GM12878 (cell line): Measurements from ENCODE around the gene OTOR. TPM values are rescaled to one million over a fixed set of nuclear protein-coding genes. Genes with fewer than 3 reads are reported as not detected.

Experiments used
- ATAC-seq: fragments of 200-7000 bp; cut with Tn5 transposase; 3 replicates; pipeline ENCODE4 v1.9.1; 2020; ENCODE audit warnings: mild to moderate bottlenecking, moderate library complexity
- BruUV-seq: library from RNA; stranded (reverse); fragments of 400-500 nt; replicated peaks from 2 replicates; lab custom pipeline; 2021; lab: Mats Ljungman, UMichigan
- CTCF ChIA-PET: fragments of 300-600 bp; sonication (Branson Sonifier 250); formaldehyde crosslinking; extraction: SDS; loops from one replicate; lab custom pipeline; 2021; ENCODE audit warnings: inconsistent platforms; lab: Yijun Ruan, JAX
- POLR2A ChIA-PET: fragments of 350-600 bp; formaldehyde crosslinking; extraction: SDS; loops from one replicate; lab custom pipeline; 2021; ENCODE audit warnings: inconsistent platforms; lab: Charles Lee
- RAD21 ChIA-PET: fragments of 300-600 bp; sonication (Branson Sonifier 250); formaldehyde crosslinking; loops from one replicate; lab custom pipeline; 2023; ENCODE audit warnings: antibody characterized with exemption; ENCODE audit not compliant: unreplicated experiment; lab: Charles Lee
- SMC1A ChIA-PET: fragments of 300-600 bp; sonication (Branson Sonifier 250); formaldehyde crosslinking; loops from one replicate; lab custom pipeline; 2023; ENCODE audit not compliant: unreplicated experiment, uncharacterized antibody; lab: Charles Lee
- DNase-seq: peaks from one replicate; pipeline ENCODE4 v3.0.0-alpha.2; 2011; ENCODE audit warnings: low read depth, low spot score
- FAIRE-seq: peaks from 3 replicates; lab custom pipeline; 2011; peaks lifted over from hg19 to GRCh38; lab: Jason Lieb, UNC
- H2AFZ ChIP-seq: 2 replicates; pipeline ENCODE4 v1.6.0; 2011; ENCODE audit warnings: low read depth, low read length, control low read depth; ENCODE audit not compliant: control insufficient read depth
- H3K27ac ChIP-seq: 2 replicates; pipeline ENCODE4 v1.5.1; 2011; ENCODE audit warnings: control low read depth; ENCODE audit not compliant: control insufficient read depth, insufficient read depth
- H3K27me3 ChIP-seq, 2 experiments: replicated peaks in 1 of 2; 2 replicates each; pipeline versions ENCODE4 v1.6.0 to v1.6.1; 2011; ENCODE audit warnings: low read length in 1 of 2; ENCODE audit not compliant: control insufficient read depth in 2 of 2, insufficient read depth in 2 of 2
- H3K36me3 ChIP-seq, 2 experiments: 2 replicates each; pipeline ENCODE4 v1.5.1; 2011; ENCODE audit warnings: low read length in 1 of 2; ENCODE audit not compliant: control insufficient read depth in 2 of 2, insufficient read depth in 2 of 2
- H3K4me1 ChIP-seq: 2 replicates; pipeline ENCODE4 v1.6.1; 2011; ENCODE audit warnings: mild to moderate bottlenecking, low read length, moderate library complexity, mixed read lengths; ENCODE audit not compliant: control insufficient read depth, insufficient read depth
- H3K4me2 ChIP-seq: 2 replicates; pipeline ENCODE4 v1.6.0; 2011; ENCODE audit warnings: control low read depth; ENCODE audit not compliant: control insufficient read depth, insufficient read depth
- H3K4me3 ChIP-seq: fragments of 200-600 bp; sonication (generic); 2 replicates; pipeline ENCODE4 v1.5.1; 2016
- H3K79me2 ChIP-seq: 2 replicates; pipeline ENCODE4 v1.6.0; 2011; ENCODE audit warnings: low read length; ENCODE audit not compliant: control insufficient read depth, insufficient read depth
- H3K9ac ChIP-seq: 2 replicates; pipeline ENCODE4 v1.8.0; 2011; ENCODE audit warnings: low read length, control low read depth, mixed read lengths; ENCODE audit not compliant: control insufficient read depth, insufficient read depth
- H3K9me3 ChIP-seq: replicated peaks from 3 replicates; pipeline ENCODE4 v1.5.1; 2011; ENCODE audit warnings: mild to moderate bottlenecking, low read length; ENCODE audit not compliant: control insufficient read depth, insufficient read depth
- H4K20me1 ChIP-seq: 2 replicates; pipeline ENCODE4 v1.6.0; 2011; ENCODE audit not compliant: control insufficient read depth, insufficient read depth
- BRCA1 ChIP-seq: IDR thresholded peaks from 2 replicates; pipeline ENCODE4 v1.6.1; 2011; ENCODE audit warnings: low read depth, low read length, improper control_type of control experiment
- CBX5 ChIP-seq: sonication (generic); IDR thresholded peaks from 2 replicates; pipeline ENCODE4 v1.6.1; 2016; ENCODE audit warnings: low read depth, moderate library complexity, mild to moderate bottlenecking, inconsistent platforms
- RELB ChIP-seq: fragments of 450-650 bp; IDR thresholded peaks from 2 replicates; pipeline ENCODE4 v1.6.1; 2017; ENCODE audit warnings: low read depth, mild to moderate bottlenecking, moderate library complexity
- ZBTB11 ChIP-seq: fragments of 450-650 bp; formaldehyde crosslinking; IDR thresholded peaks from 2 replicates; pipeline ENCODE4 v1.5.0; 2022; ENCODE audit warnings: mild to moderate bottlenecking, missing genetic modification characterization
- in situ Hi-C: fragments of 300-500 bp; cut with MboI; formaldehyde crosslinking; loops from 9 replicates; pipeline ENCODE4 v1.14.3; 2018; ENCODE audit warnings: mixed read lengths
- intact Hi-C: fragments of 100-400 bp; cut with micrococcal nuclease; formaldehyde crosslinking; loops from one replicate; pipeline ENCODE4 v1.14.2; 2022; ENCODE audit not compliant: unreplicated experiment
- polyA plus RNA-seq, 11 experiments: library from polyadenylated mRNA; depleted of rRNA in 4 of 11; unstranded in 6 of 11; stranded (reverse) in 5 of 11; fragments of >200 nt; fragmentation: Nextera tagmentation in 4 of 11; fragmentation: Illumina TruSeq in 1 of 11; extraction: Ambion mirVana in 4 of 11; extraction: Trizol in 1 of 11; gene quantifications; 1 replicate in 1 of 11; 2 replicates in 10 of 11; pipeline versions ENCODE4 v1.2.1 to v1.2.3, GENCODE V29; 2011 to 2016; ENCODE audit warnings: inconsistent platforms in 2 of 11, missing spikeins in 2 of 11, low read depth in 1 of 11
- total RNA-seq, 4 experiments: library from RNA; depleted of rRNA in 3 of 4; stranded (reverse); fragments of >200 nt in 3 of 4; fragmentation: Illumina TruSeq in 1 of 4; extraction: Trizol in 1 of 4; gene quantifications; 2 replicates each; pipeline versions ENCODE4 v1.2.1 to v1.2.3, GENCODE V29; 2013 to 2021

OTOR gene
- total and polyA plus RNA-seq, 10 of the 15 experiments (the other 5 are each of a cell fraction or from before 2014, with no cell fraction given) = not detected

- H3K9ac ChIP-seq = no peak overlapping the region
- H2AFZ ChIP-seq = no peak overlapping the region
- H3K27ac ChIP-seq = no peak overlapping the region
- BruUV-seq = no TSS peak
- H4K20me1 ChIP-seq = no peaks in the 10 kb centered on the region
- in situ Hi-C loops = no loop called here
- ChIA-PET SMC1A (no interaction called here), POLR2A (no interaction called here), RAD21 (no interaction called here), CTCF (interaction anchor here (1.1 kb wide), 1 partner anchor 15 kb away, joined by 3 read pairs; no protein-coding TSS in a partner anchor)
- H3K4me2 ChIP-seq = no peak overlapping the region
- TF ChIP-seq CBX5 (no peak), BRCA1 (no peak), ZBTB11 (CRISPR knock-in tag) (no peak), RELB (no peak)
- H3K4me1 ChIP-seq = peaks cover 27% of the 10 kb centered on the region
- DNase-seq (no peak), FAIRE-seq (no peak), ATAC-seq (no peak)
- intact Hi-C loops = no loop called here
- H3K27me3 ChIP-seq = no peaks in the 10 kb centered on the region
- H3K4me3 ChIP-seq = no peak overlapping the region
- H3K9me3 ChIP-seq = peaks cover 6% of the 10 kb centered on the region; the same call in 2 of the 3 replicates
- H3K36me3 ChIP-seq = no peaks in the 10 kb centered on the region
- H3K79me2 ChIP-seq = no peaks in the 10 kb centered on the region
These were observed 39.6 kb upstream of the OTOR start for GRCh38 chr20:16708602-16709001.
